ENCODE data around the gene FHIT.
"Not testable (repeated sequence)": the region's sequence is repeated elsewhere in the genome, so short reads cannot be mapped to it uniquely, and the experiment has no call there.

DNA sequence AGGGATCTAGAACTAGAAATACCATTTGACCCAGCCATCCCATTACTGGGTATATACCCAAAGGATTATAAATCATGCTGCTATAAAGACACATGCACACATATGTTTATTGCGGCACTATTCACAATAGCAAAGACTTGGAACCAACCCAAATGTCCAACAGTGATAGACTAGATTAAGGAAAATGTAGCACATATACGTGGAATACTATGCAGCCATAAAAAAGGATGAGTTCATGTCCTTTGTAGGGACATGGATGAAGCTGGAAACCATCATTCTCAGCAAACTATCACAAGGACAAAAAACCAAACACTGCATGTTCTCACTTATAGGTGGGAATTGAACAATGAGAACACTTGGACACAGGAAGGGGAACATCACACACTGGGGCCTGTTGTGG, 711.9 kb downstream of the FHIT start:
- TF ChIP-seq, protein P1, sequence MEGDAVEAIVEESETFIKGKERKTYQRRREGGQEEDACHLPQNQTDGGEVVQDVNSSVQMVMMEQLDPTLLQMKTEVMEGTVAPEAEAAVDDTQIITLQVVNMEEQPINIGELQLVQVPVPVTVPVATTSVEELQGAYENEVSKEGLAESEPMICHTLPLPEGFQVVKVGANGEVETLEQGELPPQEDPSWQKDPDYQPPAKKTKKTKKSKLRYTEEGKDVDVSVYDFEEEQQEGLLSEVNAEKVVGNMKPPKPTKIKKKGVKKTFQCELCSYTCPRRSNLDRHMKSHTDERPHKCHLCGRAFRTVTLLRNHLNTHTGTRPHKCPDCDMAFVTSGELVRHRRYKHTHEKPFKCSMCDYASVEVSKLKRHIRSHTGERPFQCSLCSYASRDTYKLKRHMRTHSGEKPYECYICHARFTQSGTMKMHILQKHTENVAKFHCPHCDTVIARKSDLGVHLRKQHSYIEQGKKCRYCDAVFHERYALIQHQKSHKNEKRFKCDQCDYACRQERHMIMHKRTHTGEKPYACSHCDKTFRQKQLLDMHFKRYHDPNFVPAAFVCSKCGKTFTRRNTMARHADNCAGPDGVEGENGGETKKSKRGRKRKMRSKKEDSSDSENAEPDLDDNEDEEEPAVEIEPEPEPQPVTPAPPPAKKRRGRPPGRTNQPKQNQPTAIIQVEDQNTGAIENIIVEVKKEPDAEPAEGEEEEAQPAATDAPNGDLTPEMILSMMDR (IDR thresholded peaks at IDR 0.05), result not testable (repeated sequence)
- not testable (repeated sequence) for TF ChIP-seq POLR2A (IDR thresholded peaks at IDR 0.05)
